Fibroblast of skin of scalp (primary cell): ENCODE results near the gene CALR3.
"Not testable (repeated sequence)": the region's sequence is repeated elsewhere in the genome, so short reads cannot be mapped to it uniquely, and the experiment has no call there.

ENCODE experiments used
- DNase-seq: peaks from one replicate; pipeline ENCODE4 v3.0.0-alpha.2; 2013

CALR3 gene

GRCh38 chr19:16457195-16457953 lies 38.6 kb downstream of the CALR3 start:
- peak; percentile 58 for DNase-seq

GRCh38 chr19:16456652-16457194 lies 39.2 kb downstream of the CALR3 start:
- no peak for DNase-seq

- no peak for DNase-seq
Observed at GRCh38 chr19:16455489-16455888, 40.5 kb downstream of the CALR3 start.

GRCh38 chr19:16454351-16454918 lies 41.5 kb downstream of the CALR3 start:
- peak; percentile 53 for DNase-seq

GRCh38 chr19:16452325-16452724 lies 43.6 kb downstream of the CALR3 start:
- no peak for DNase-seq

- DNase-seq = peak; percentile 22
Observed at GRCh38 chr19:16449330-16449961, 46.5 kb downstream of the CALR3 start.

- not testable (repeated sequence) for DNase-seq
Observed at GRCh38 chr19:16448872-16449271, 47.1 kb downstream of the CALR3 start.

GRCh38 chr19:16446724-16447368 lies 49.1 kb downstream of the CALR3 start:
- DNase-seq = peak; percentile 72

GRCh38 chr19:16446108-16446723 lies 49.8 kb downstream of the CALR3 start:
- DNase-seq = no peak

GRCh38 chr19:16445238-16446107 lies 50.5 kb downstream of the CALR3 start:
- peak; percentile 23 for DNase-seq

- no peak for DNase-seq
Observed at GRCh38 chr19:16444269-16444600, 51.7 kb downstream of the CALR3 start.

GRCh38 chr19:16442386-16443276 lies 53.3 kb downstream of the CALR3 start:
- no peak for DNase-seq

GRCh38 chr19:16441661-16442162 lies 54.3 kb downstream of the CALR3 start:
- DNase-seq = no peak

- no peak for DNase-seq
Observed at GRCh38 chr19:16436780-16437332, 59.1 kb downstream of the CALR3 start.

- no peak for DNase-seq
Observed at GRCh38 chr19:16435999-16436650, 59.8 kb downstream of the CALR3 start.

GRCh38 chr19:16435238-16435917 lies 60.6 kb downstream of the CALR3 start:
- DNase-seq = peak; percentile 99

- no peak for DNase-seq
Observed at GRCh38 chr19:16433986-16434385, 62.0 kb downstream of the CALR3 start.

GRCh38 chr19:16429759-16430091 lies 66.2 kb downstream of the CALR3 start:
- DNase-seq = no peak
